Right cardiac atrium (tissue), 5 donors: ENCODE measurements around the gene ERF. TPM values are rescaled to one million over a fixed set of nuclear protein-coding genes. Genes with fewer than 3 reads are reported as not detected.

Experiments used
- ATAC-seq, 2 donors: fragments of 200-7000 bp; cut with Tn5 transposase; one replicate each; pipeline versions ENCODE4 v1.8.0 to v1.9.1; 2020; ENCODE audit warnings: moderate library complexity in 2 of 2, mild to moderate bottlenecking in 1 of 2
- DNase-seq, 3 donors: peaks; one replicate each; pipeline ENCODE4 v3.0.0-alpha.2; 2020
- H3K27ac ChIP-seq: one replicate; pipeline ENCODE4 v1.5.1; 2013; ENCODE audit warnings: mild to moderate bottlenecking, low read length, control low read depth, moderate library complexity
- H3K27me3 ChIP-seq: one replicate; pipeline ENCODE4 v1.6.1; 2013; ENCODE audit not compliant: control insufficient read depth, insufficient read depth
- H3K4me1 ChIP-seq: one replicate; pipeline ENCODE4 v1.6.1; 2013; ENCODE audit warnings: low read length; ENCODE audit not compliant: control insufficient read depth, insufficient read depth
- H3K4me3 ChIP-seq: one replicate; pipeline ENCODE4 v1.5.1; 2013; ENCODE audit warnings: low read length, control low read depth
- H3K9me3 ChIP-seq: one replicate; pipeline ENCODE4 v1.6.1; 2013; ENCODE audit warnings: low read length; ENCODE audit not compliant: control insufficient read depth
- WGBS: extraction: QIAGEN DNeasy Blood & Tissue Kit; methylation state at CpG from one replicate; pipeline ENCODE4 v1.1.7; 2013; 5-methylcytosine and 5-hydroxymethylcytosine counted together
- intact Hi-C, 4 donors: fragments of 100-400 bp; cut with DNase I; formaldehyde crosslinking; loops; one replicate each; pipeline versions ENCODE4 v1.11.0 to v1.14.0; 2022 to 2023
- polyA plus RNA-seq: library from polyadenylated mRNA; stranded (reverse); fragments of 200-250 nt; gene quantifications from one replicate; pipeline ENCODE4 v1.2.3, GENCODE V29; 2013
- total RNA-seq, 4 donors: library from RNA; stranded (reverse); fragmentation: NEBNext Ultra II Directional; extraction: Animal tissue kit (Norgen Biotek cat#: 25700); gene quantifications; one replicate each; pipeline ENCODE4 v1.2.1, GENCODE V29; 2021
- donor health status: healthy with polysubstance abuse.
- donor health status: DM: no; HTN: yes; CAD: no.
- donor health status: DM: no; HTN: no; CAD: no.
- donor health status: DM: no; HTN: yes; CAD: no; lungs with severe emphysema.
- donor health status: DM: yes; HTN: yes; CAD: no.

The ERF gene
- total and polyA plus RNA-seq, 5 donors, result 33.3 to 58.1 (median 44.4) TPM

GRCh38 chr19:42286349-42287016 is 31.6 kb upstream of the ERF start:
- peak overlapping the region; percentile 16 for H3K27ac ChIP-seq
- WGBS, result 13% methylated on average over 13 of the region's 13 CpGs
- ATAC-seq (peak in 1 of 2 donors; percentile 4), DNase-seq (peak; percentile 72 to 86 (median 84))
- peaks cover 26% of the 10 kb centered on the region for H3K4me1 ChIP-seq
- intact Hi-C loops, result no loop called here
- no peak overlapping the region for H3K4me3 ChIP-seq
- H3K9me3 ChIP-seq, result no peaks in the 10 kb centered on the region
- no peaks in the 10 kb centered on the region for H3K27me3 ChIP-seq

- 18% methylated on average over 6 of the region's 6 CpGs for WGBS
- Histone ChIP-seq H3K9me3 (no peaks in the 10 kb centered on the region), H3K4me1 (peaks cover 26% of the 10 kb centered on the region), H3K27ac (peak overlapping the region; percentile 16), H3K27me3 (no peaks in the 10 kb centered on the region), H3K4me3 (no peak overlapping the region)
- DNase-seq, result peak in 1 of 3 donors; percentile 48
- ATAC-seq, result no peak
- intact Hi-C loops, result no loop called here
Observed at GRCh38 chr19:42285988-42286348, 31.0 kb upstream of the ERF start.

- DNase-seq (peak in 2 of 3 donors; percentile 66 to 71), ATAC-seq (no peak)
- H3K4me1 ChIP-seq, result peaks cover 26% of the 10 kb centered on the region
- WGBS, result 26% methylated on average over 5 of the region's 5 CpGs
- peak overlapping the region; percentile 43 for H3K27ac ChIP-seq
- H3K27me3 ChIP-seq, result no peaks in the 10 kb centered on the region
- H3K4me3 ChIP-seq, result no peak overlapping the region
- intact Hi-C loops, result no loop called here
- H3K9me3 ChIP-seq, result no peaks in the 10 kb centered on the region
Observed at GRCh38 chr19:42285541-42285941, 30.6 kb upstream of the ERF start.

GRCh38 chr19:42284591-42285341 is 29.8 kb upstream of the ERF start:
- DNase-seq (peak; percentile 37 to 78 (median 75)), ATAC-seq (no peak)
- WGBS, result 3% methylated on average over 41 of the region's 41 CpGs
- Histone ChIP-seq H3K27ac (peak overlapping the region; percentile 43), H3K4me3 (peak overlapping the region; percentile 74), H3K27me3 (no peaks in the 10 kb centered on the region), H3K4me1 (peaks cover 26% of the 10 kb centered on the region), H3K9me3 (no peaks in the 10 kb centered on the region)
- intact Hi-C loops, result loop anchor here in 3 of 4 donors (5.0 kb wide), 1 partner anchor 37 kb away; no protein-coding TSS in a partner anchor

GRCh38 chr19:42284066-42284501 is 29.2 kb upstream of the ERF start:
- H3K4me1 ChIP-seq, result peaks cover 28% of the 10 kb centered on the region
- intact Hi-C loops, result loop anchor here in 3 of 4 donors (5.0 kb wide), 1 partner anchor 37 kb away; no protein-coding TSS in a partner anchor
- DNase-seq, result peak; percentile 88 to 95 (median 94)

GRCh38 chr19:42283188-42284065 is 28.5 kb upstream of the ERF start:
- Histone ChIP-seq H3K4me3 (peak overlapping the region; percentile 74), H3K4me1 (peaks cover 33% of the 10 kb centered on the region), H3K27me3 (no peaks in the 10 kb centered on the region), H3K9me3 (no peaks in the 10 kb centered on the region), H3K27ac (peak overlapping the region; percentile 85)
- intact Hi-C loops, result loop anchor here in 3 of 4 donors (5.0 kb wide), 1 partner anchor 36 kb away; no protein-coding TSS in a partner anchor
- DNase-seq (peak; percentile 97 to 99 (median 99)), ATAC-seq (peak; percentile 58 to 71)
- 2% methylated on average over 72 of the region's 74 CpGs for WGBS

More at GRCh38 chr19:42284066-42284501, 29.2 kb upstream of the ERF start:
- WGBS, result under 1% methylated on average over 72 of the region's 76 CpGs
- peak overlapping the region; percentile 97 for H3K27ac ChIP-seq
- peak in 1 of 2 donors; percentile 25 for ATAC-seq
- H3K27me3 ChIP-seq, result no peaks in the 10 kb centered on the region
- no peaks in the 10 kb centered on the region for H3K9me3 ChIP-seq
- peak overlapping the region; percentile 74 for H3K4me3 ChIP-seq

- Histone ChIP-seq H3K27me3 (no peaks in the 10 kb centered on the region), H3K9me3 (no peaks in the 10 kb centered on the region), H3K27ac (peak overlapping the region; percentile 85), H3K4me3 (no peak overlapping the region), H3K4me1 (peaks cover 39% of the 10 kb centered on the region)
- 55% methylated on average over 4 of the region's 4 CpGs for WGBS
- no peak for DNase-seq
- intact Hi-C loops, result loop anchor here in 3 of 4 donors (5.0 kb wide), 1 partner anchor 36 kb away; no protein-coding TSS in a partner anchor
- no peak for ATAC-seq
Observed at GRCh38 chr19:42282819-42283187, 27.9 kb upstream of the ERF start.

- Histone ChIP-seq H3K9me3 (no peaks in the 10 kb centered on the region), H3K4me3 (peak overlapping the region; percentile 2), H3K27ac (peak overlapping the region; percentile 84), H3K4me1 (peaks cover 43% of the 10 kb centered on the region), H3K27me3 (no peaks in the 10 kb centered on the region)
- intact Hi-C loops, result loop anchor here in 3 of 4 donors (5.0 kb wide), 1 partner anchor 35 kb away; no protein-coding TSS in a partner anchor
- DNase-seq (peak in 2 of 3 donors; percentile 61 to 63), ATAC-seq (no peak)
- WGBS, result 23% methylated on average over 7 of the region's 7 CpGs
Observed at GRCh38 chr19:42281827-42282762, 27.2 kb upstream of the ERF start.

- 5% methylated on average over 25 of the region's 25 CpGs for WGBS
- Histone ChIP-seq H3K27ac (peak overlapping the region; percentile 84), H3K4me1 (peaks cover 44% of the 10 kb centered on the region), H3K9me3 (no peaks in the 10 kb centered on the region), H3K27me3 (no peaks in the 10 kb centered on the region), H3K4me3 (peak overlapping the region; percentile 73)
- DNase-seq, result peak; percentile 81 to 89 (median 89)
- intact Hi-C loops, result loop anchor here in 3 of 4 donors (5.0 kb wide), 1 partner anchor 34 kb away; no protein-coding TSS in a partner anchor
- peak; percentile 6 to 28 for ATAC-seq
Observed at GRCh38 chr19:42281146-42281826, 26.4 kb upstream of the ERF start.
